Adrenal gland (tissue), 5 donors: ENCODE data around the gene DNAJC1.

Experiments used
- POLR2A ChIP-seq, 2 donors: fragments of 450-650 bp; IDR thresholded peaks; one replicate each; pipeline ENCODE4 v1.6.1; 2017; ENCODE audit warnings: antibody characterized with exemption in 2 of 2, mild to moderate bottlenecking in 2 of 2, moderate library complexity in 1 of 2
- TF ChIP-seq, protein P1 (sequence below), 6 experiments: fragments of 450-650 bp in 4 of 6; fragments of 200-600 bp in 2 of 6; sonication (generic) in 1 of 6; IDR thresholded peaks; 1 replicate in 5 of 6; 2 replicates in 1 of 6; pipeline versions ENCODE4 v1.5.1 to v1.8.0; 2016 to 2021; ENCODE audit warnings: antibody characterized with exemption in 6 of 6, mild to moderate bottlenecking in 2 of 6, moderate library complexity in 1 of 6
- donor health status: DM: no; HTN: no; CAD: no.

DNA sequence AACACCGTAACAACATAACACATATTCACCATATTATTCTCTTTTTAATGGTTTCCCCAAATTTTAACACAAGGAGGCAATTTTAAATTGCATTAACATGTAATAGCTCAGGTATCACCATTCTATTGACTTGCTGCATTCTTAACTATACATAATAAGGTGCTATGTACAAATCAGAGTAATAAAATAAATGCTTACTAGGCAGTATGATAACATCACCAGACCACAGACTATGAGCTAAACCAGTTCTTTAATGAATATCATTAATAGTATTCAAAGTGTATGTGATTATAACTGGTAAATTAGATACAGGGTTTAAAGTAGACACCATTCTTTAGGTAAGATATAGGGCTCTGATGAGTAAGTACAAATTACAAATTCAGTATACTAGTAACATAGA is 226.6 kb downstream of the DNAJC1 start:
- TF ChIP-seq, protein P1, sequence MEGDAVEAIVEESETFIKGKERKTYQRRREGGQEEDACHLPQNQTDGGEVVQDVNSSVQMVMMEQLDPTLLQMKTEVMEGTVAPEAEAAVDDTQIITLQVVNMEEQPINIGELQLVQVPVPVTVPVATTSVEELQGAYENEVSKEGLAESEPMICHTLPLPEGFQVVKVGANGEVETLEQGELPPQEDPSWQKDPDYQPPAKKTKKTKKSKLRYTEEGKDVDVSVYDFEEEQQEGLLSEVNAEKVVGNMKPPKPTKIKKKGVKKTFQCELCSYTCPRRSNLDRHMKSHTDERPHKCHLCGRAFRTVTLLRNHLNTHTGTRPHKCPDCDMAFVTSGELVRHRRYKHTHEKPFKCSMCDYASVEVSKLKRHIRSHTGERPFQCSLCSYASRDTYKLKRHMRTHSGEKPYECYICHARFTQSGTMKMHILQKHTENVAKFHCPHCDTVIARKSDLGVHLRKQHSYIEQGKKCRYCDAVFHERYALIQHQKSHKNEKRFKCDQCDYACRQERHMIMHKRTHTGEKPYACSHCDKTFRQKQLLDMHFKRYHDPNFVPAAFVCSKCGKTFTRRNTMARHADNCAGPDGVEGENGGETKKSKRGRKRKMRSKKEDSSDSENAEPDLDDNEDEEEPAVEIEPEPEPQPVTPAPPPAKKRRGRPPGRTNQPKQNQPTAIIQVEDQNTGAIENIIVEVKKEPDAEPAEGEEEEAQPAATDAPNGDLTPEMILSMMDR (IDR thresholded peaks at IDR 0.05) = no peak
- TF ChIP-seq POLR2A (IDR thresholded peaks at IDR 0.05) = no peak
